ENCODE data around the gene EYA2.
"Not testable (repeated sequence)": the region's sequence is repeated elsewhere in the genome, so short reads cannot be mapped to it uniquely, and the experiment has no call there.

EYA2 gene, protein sequence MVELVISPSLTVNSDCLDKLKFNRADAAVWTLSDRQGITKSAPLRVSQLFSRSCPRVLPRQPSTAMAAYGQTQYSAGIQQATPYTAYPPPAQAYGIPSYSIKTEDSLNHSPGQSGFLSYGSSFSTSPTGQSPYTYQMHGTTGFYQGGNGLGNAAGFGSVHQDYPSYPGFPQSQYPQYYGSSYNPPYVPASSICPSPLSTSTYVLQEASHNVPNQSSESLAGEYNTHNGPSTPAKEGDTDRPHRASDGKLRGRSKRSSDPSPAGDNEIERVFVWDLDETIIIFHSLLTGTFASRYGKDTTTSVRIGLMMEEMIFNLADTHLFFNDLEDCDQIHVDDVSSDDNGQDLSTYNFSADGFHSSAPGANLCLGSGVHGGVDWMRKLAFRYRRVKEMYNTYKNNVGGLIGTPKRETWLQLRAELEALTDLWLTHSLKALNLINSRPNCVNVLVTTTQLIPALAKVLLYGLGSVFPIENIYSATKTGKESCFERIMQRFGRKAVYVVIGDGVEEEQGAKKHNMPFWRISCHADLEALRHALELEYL

DNA sequence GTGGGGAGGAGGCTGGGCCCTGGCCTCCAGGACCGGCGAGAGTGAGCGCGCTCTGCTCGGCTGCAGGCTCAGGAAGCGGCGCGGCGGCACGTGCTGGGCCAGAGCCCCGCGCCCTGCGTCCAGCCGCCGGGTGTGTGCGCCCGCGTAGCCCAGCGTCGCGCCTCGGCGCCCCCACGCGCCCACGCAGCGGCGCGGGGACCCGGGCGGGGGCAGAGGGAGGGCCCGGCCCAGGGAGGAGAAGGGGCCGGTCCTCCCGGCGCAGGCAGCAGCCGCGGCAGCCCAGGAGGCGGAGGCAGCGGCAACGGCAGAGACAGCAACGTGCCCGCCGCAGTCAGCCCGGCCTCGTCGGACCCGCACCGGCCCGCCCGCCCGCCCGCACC, at the start of gene EYA2:
TSS of gene EYA2 (plus strand) at position 265 of the 380 bp plus-strand sequence. CDS start 95,168 bp downstream, outside the sequence.
- DNase-seq: peak in 1 of 3 donors; percentile 28

DNA sequence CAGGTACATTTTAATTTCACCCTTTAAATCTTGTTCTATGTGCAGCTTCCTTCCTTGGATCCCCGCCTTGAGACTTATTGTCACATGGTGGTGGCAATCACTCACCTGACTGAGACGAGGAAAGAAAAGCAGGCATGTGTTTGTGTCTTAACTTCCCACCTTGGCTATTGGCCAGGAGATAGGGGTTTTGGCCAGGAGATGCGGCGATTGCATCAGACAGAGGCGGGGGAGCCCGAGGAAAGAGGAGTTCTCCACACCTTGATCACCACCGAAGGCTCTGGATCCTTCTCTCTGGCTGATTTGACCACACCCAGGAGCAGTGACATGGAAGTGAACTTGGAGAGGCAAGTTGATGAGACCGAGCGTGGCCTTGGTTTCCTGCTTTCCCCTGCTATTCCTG, 49.7 kb upstream of the EYA2 start:
- DNase-seq: no peak

DNA sequence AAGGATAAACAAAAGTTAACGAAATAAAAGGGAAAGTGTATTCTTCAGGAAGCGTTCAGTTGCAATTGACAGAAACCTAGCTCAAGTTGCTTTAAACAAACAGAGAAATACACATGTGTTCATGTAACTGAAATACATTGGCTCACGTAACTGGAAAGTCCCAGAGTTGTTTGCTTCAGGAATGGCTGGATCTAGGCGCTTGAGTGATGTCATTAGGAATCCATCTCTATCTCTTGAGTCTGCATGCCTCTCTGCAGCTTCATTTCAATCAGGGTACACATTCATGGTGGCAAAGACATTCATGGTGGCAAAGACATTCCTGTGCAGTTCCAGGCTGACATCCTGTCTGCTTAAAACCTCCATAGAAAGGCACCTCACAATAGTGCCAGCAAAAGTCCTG, 45.4 kb upstream of the EYA2 start:
- DNase-seq: no peak

DNA sequence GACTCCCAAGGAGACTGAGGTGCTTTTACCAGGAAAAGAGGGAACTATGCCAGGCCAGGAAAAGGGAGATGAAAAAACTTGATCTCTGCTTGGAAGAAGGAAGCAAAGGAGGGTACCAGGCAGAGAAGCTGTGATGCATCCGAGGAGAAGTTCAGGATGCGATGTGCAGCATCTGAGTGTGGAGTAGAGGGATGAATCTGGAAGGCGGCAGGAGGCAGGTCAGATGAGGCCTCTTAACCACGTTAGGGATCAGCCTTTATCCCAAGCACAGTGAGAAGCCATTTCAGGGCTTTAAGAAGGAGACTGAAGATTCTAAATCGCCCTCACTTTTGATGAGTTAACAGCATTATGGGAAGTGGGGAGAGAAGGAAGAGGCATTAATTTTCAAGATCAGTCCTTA, 44.9 kb upstream of the EYA2 start:
- DNase-seq: no peak

DNA sequence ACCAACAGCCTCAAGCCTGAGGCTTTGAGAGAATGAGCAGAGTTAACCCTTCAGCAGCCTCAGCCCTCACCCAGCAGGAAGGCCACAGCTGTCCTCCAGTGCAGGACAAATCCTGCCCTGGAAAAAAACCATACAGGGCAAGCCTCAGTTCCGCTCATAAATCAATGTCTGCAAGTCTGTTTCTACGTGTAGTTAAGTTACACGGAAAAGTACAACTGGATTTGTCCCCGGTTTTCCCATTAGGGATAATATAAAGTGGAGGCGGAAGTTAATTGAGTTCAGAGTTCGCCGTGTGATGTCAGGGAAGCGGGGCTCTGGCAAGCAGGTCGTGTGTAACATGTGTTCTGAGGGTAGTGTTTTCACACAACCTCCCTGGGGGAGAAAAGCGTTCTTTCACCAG, 44.2 kb upstream of the EYA2 start:
- no peak for DNase-seq

DNA sequence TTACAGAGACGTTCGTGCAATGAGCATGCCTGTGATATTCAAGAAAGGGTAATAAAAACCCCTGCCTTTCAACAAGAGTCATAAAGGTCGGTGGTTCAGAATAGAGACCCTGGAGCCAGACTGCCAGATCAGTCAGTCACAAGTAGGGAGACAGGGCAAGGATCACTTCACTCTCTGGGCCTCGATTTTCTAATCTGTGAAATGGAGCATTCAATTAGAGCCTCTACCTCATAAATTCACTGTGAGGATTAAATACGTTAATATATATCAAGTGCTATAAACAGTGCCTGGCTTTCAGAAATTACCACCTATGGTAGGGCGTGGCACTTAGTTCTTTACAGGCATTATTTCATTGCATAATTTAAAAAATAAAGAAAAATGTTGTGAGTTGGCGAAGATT, 43.7 kb upstream of the EYA2 start:
- no peak for DNase-seq

DNA sequence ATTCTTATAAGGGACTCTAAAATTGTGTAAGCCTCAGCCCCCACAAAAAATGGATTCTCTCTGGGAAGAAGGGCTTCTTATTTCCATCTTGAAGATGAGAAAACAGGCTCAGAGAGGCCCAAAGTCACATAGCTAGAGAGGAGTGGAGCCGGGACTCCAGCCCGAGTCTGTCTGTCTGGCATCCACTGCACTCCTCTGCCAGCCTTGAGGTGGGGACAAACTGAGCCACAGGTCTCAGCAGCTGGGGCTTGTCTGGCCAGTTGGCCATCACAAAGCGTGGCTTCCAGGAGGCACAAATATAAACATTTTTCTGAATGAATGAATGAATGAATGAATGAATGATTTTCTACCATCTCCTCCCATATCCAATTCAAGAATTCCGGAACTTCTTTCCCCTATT, 42.9 kb upstream of the EYA2 start:
- no peak for DNase-seq

DNA sequence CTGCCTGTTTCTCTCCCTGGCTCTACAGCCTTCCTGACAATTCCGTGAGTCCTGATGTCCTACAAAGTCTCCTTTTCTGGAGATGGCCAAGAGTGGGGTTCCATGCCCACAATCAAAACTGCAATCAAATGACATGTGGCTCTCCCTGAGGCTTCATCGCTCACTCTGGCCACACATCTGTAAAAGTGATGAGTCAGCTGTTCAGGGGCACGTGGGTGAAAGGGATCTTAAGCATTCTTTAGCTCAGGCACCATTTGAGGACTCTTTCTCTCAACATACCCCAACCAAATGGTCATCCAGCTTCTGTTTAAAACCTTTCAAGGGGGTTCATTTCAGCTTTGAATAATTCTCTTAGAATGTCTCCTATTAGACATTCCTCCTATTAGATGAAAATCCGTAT, 42.3 kb upstream of the EYA2 start:
- no peak for DNase-seq

DNA sequence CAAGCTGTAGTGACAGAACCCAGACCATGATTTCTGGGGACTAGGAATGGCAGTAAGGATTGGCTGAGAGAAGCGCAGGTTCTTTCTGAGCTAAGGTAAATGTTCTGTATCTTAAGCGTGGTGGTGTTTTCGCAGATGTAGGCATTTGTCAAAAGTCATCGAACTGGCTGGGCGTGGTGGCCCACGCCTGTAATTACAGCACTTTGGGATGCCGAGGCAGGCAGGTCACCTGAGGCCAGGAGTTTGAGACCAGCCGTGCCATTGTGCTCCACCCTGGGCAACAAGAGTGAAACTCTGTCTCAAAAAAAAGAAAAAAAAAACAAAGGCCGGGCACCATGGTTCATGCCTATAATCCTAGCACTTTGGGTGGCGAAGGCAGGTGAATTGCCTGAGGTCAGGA, 40.7 kb upstream of the EYA2 start:
- DNase-seq: no peak

DNA sequence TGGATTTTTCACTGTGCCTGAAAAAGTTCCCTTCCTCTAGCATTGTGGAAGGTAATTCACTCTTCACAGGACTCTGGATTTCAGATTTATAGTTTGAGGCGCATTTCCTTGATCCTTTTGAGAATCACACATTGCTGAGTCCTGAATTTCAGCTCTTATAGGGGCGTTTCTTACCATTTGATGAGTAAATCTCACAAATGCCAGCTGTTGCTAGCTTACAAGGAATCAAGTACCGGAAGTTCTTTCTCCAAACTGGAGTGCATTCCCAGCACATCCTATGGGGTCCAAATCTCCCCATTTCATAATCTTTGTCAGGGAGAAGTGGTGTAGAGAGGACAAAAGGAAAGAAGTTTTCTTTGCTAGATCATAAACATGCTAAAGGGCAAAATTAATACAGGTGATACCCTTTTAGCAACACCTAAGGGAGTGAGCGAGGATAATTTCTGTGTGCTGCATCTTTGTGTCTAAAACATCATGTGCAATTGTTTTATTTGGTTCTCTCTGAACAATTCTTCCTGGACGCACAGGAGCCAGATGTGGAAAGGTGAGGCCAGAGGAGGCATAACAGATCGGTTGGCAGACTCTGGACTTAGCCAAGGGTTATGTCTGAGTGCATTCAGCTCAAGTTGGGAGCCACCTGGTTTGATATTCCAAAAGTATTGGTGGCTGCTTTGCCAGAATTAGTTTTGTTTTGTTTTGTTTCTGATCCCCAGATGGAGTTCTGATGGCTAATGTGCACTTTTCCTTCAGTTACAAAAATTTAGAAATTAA, 37.4 kb upstream of the EYA2 start:
- no peak for DNase-seq

DNA sequence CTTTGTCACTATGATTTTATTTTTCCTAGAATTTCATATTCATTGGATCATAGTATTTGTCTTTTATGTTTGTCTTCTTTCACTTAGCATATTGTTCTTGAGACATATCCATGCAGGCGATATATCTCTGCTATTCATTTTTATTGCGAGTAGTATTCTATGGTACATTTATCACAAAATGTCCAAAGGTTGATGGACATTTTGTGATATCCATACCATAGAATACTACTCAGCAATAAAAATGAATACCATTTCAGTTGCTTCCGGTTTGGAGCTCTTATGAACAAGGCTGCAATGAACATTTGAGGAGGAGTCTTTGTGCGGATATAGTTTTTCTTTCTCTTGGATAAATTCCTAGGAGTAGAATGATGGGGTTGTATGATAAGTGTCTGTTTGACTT, 28.8 kb upstream of the EYA2 start:
- DNase-seq: no peak

DNA sequence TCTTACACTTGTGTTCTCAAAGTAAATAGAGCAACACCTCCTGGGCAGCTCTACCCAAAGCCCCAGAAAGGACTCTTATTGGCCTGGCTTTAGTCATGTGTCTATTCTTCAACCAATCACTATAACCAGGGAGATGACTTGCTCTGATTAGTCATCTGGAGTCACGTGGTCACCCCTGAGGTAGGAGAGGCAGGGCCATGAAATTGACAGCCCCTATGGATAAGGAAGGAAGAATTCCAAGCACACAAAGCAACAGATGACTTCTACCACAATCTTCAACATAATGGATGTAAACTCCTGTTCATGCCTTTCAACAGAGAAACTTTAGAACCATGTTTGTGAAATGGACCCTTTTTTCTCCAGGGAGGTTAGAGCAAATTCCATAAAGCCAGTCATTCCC, 24.6 kb upstream of the EYA2 start:
- DNase-seq: no peak

DNA sequence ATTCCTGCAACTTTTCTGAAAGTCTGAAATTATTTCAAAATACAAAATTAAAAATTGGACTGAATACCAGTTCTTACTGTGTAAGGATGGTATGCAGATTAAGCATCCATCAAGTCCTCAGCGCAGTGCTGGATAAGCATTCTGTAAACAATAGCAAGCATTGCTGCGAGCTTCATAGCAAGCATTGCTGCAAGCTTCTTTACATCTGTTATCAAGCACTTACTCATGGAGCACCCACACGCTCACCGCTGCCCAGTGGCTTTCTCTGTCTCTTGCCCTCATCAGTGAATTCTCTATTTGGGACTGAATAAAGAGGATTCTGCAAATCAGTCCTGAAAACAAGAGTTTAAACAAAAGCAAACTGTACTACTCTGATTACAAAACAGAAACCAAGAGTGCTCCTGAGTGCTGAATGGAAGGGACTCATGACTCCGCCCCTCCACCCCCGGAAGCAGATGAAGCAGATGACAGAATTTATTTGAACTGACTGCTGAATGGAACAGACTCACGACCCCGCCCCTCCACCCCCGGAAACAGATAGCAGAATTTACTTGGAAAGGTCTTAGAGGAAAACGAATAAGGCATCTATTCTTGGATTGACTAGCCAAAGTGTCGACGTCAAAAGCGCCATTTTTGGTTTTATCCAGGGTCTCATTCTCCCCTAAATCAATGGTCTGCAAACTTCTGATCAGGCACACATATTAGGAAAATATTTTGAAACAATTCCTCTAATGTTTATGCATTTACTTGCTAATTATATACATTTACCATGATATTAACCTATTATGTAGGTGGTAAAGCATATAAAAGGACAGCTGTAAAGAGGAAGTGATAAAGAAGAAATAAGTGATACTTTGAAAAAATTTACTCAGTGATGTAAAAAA, 22.1 kb upstream of the EYA2 start:
- DNase-seq: peak; percentile 13 to 28 (median 25)

DNA sequence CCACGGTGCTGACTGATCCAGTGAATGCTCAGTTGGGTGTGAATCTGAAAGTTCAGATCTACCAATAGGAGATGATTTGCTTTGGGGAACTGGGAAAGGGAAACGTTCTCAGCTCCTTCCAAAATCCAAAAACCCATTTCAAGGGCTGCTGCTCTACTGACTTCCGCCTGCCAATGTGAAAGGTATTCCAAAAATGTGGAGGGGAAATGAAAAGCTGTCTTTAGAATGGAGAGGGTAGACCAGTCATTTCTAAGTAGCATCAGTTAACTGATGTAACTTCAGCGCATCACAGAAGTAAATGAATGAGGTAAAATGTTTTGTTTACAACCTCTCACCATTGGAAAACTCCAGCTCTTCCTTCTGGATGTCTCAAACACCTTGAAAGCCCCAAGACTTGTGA, 19.6 kb upstream of the EYA2 start:
- DNase-seq: no peak

DNA sequence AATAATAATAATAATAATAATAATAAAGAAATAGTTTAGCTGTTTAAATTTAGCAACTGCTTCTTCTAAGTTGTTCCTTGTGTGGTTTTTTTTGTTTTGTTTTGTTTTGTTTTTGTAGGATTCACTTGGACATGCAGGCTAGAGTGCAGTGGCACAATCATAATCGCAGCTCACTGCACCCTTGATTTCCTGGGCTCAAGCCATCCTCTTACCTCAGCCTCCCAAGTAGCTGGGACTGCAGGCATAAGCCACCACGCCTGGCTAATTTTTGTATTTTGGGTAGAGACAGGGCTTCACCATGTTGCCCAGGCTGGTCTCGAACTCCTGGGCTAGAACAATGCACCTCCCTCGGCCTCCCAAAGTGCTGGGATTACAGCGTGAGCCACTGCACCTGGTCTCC, 15.3 kb upstream of the EYA2 start:
- DNase-seq: no peak

DNA sequence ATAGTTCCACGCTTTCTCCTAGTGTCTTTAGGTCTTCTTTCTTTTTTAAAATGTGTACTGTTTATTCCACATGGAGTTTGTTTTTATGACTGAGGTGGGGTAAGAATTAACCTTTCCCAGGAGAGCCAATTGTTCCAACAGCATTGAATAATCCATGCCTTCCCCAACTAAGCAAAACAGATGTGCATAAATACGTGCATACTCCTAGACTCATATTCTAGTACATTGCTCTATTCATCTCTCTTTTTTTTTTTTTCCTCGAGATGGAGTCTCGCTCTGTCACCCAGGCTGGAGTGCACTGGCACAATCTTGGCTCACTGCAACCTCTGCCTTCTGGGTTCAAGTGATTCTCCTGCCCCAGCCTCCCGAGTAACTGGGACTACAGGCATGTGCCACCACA, 14.7 kb upstream of the EYA2 start:
- not testable (repeated sequence) for DNase-seq

DNA sequence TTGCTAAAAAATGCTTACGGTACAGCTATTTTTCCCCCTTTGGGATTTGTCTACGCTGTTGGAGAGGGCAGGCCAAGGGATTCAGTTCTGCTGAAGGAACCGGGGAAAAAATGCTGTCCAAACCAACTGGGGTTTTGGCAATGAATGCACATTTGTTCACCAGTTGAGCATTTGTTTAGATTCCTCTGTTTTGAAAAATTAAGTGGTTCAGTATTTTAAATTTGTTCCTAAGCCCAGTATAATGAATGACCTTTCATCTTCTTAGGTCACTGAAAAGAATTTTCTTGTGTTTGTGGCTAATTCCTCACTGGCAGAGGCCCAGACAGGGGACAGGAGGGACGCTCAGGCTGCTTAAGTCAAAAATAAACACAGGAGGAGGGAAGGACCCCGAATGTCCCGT, 10.8 kb upstream of the EYA2 start:
- no peak for DNase-seq

DNA sequence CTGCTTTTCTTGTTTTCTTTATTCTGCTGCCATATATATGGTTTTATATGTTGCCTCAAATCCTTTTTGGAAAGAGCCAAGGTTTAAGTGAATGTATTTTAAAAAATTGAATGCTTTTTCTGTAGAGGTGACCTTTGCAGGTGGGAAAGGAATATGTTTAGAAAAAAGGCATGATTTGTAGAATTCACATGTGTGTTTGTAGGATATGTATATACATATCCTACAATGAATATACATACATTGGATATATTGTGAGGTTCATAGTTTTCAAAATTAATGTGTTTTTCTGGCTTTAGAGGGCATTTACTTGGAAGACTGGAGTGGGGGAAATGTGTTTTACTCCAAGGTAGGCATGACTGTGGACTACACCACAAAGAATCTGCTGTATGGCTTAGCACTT, 4.0 kb upstream of the EYA2 start:
- DNase-seq: no peak

DNA sequence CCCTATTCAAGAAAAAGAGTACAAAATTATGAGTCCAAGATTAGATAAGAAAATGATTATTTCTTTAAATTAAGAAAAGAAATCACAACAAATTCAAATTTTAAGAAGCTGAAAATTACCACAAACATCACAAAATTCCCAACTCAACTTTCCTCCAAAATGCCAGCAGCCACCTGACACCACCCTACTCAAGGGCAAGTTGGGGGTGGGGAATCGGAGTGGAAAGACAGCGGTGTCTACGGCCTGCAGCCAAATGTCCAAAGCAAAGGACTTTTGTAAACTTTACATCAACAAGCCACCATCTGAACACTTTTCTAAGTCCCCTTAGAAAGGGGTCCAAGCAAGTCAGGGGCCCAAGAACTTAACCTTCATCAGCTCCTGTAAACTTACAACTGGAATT, 1.6 kb upstream of the EYA2 start:
- no peak for DNase-seq

DNA sequence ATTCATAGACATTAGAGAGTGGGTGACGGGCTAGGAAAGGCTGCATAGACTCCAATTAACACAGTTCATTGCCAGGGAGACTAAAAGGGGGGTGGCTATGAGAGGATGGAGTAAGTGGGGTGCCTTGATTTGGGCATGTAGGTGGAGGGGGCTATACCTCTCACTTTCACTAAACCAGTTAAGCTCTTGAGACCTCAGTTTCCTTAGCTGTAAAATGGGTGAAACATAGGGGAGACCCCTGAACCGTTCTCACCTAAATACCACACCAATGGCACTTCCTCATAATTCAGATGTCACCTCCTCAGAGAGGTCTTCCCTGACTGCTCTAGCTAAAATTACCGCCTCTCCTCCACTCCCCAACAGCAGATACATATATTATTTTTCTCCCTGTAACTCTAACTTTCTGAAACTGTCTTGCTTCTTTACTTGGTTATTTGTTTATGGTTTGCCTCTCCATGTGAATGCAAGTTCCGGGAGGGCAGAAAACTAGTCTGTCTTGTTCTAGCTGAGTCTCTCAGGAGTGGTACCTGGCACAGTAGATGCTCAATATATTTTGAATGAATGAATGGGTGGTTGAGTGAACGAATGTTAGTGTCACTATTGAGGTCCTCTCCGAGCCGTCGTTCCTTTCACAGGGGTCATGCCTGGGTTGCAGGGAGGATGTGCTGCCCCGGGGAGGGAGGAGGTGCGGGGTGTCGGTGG, 615 bp upstream of the EYA2 start:
- DNase-seq: no peak

DNA sequence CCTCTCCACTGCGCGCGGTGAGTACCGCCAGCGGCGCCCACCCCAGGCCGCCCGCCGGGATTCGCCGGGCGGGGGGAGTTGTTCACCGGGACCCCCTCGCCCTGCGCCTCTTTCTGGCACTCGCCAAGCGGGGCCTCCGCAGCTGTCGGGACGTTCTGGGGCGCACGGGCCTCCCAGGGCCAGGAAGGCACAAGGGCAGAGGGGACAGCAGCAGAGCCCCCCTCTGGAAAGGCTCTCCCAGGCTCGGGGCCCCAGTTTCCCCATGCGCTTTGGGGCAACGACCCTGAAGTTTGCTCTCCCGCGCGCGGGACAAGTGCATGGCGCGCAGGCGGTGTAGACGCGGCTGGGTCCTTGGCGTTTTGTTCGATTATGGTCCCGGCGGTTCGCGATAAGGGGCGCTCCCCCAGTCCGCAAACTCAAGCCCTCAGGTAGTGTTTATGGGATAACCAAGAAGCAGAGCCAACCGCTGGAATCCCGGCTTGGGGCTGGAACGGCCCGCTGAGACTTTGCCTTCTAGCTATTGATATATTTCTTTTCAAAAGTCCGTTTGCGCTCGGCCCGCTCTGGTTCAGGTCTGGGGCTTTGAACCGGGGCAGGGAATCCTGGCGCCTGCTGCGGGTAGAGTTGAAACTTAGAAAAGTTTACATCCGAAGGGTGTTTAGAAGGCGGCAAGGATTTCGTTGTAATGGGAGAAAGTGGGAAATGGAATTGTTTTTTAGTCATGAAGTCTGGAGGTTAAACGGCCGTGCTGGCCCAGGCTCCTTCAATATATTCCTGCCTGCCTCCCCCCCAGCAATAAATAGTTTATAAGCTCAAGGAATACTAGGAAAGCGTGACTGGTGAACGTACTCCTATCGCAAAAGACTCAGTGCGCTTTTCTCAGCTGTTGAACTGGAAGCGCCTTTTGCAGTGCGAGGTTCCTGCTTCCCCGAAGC, 595 bp downstream of the EYA2 start:
- peak in 2 of 3 donors; percentile 25 to 26 for DNase-seq

All from suppressor macrophage treated with lipopolysaccharide for 1 hour (primary cell).